Nephron (organoid): ENCODE measurements around the gene RET.

Source experiments
- H3K27ac Mint-ChIP-seq, 3 experiments: 2 replicates each; pipeline ENCODE4 v1.8.0; 2020; ENCODE audit warnings: mixed read lengths in 3 of 3, mild to moderate bottlenecking in 2 of 3, moderate library complexity in 1 of 3
- H3K27me3 Mint-ChIP-seq: 2 replicates; pipeline ENCODE4 v1.8.0; 2021; ENCODE audit warnings: low read depth, mild to moderate bottlenecking, moderate library complexity, mixed read lengths
- H3K36me3 Mint-ChIP-seq: 2 replicates; pipeline ENCODE4 v1.8.0; 2020; ENCODE audit warnings: low read depth, mixed read lengths
- H3K4me1 Mint-ChIP-seq: 2 replicates; pipeline ENCODE4 v1.8.0; 2020; ENCODE audit warnings: mixed read lengths
- H3K4me3 Mint-ChIP-seq, 3 experiments: 2 replicates each; pipeline ENCODE4 v1.8.0; 2020; ENCODE audit warnings: mild to moderate bottlenecking in 3 of 3, mixed read lengths in 3 of 3, moderate library complexity in 2 of 3
- H3K9me3 Mint-ChIP-seq: 2 replicates; pipeline ENCODE4 v1.8.0; 2020; ENCODE audit warnings: mixed read lengths
- TF ChIP-seq, protein P1 (sequence below), 3 experiments: fragments of 200-600 bp; sonication (generic); IDR thresholded peaks; one replicate each; pipeline ENCODE4 v1.5.0; 2021; ENCODE audit warnings: antibody characterized with exemption in 3 of 3; ENCODE audit not compliant: unreplicated experiment in 3 of 3

The RET gene

DNA sequence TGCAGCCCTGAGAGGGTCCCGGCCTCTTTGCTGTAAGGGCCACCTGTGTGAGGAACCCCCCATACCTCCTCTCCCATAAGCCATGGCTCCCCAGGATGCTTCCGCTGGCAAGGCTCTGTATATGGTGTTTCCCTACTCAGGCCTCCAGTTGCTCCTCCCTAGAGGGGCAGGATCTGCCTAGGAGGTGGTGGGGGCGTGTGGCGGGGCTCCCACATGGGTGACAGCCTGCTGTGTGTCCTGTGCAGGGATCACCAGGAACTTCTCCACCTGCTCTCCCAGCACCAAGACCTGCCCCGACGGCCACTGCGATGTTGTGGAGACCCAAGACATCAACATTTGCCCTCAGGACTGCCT, 35.7 kb downstream of the RET start:
- no peak overlapping the region for H3K4me3 Mint-ChIP-seq
- H3K9me3 Mint-ChIP-seq = no peaks in the 10 kb centered on the region
- no peaks in the 10 kb centered on the region for H3K27me3 Mint-ChIP-seq
- TF ChIP-seq, protein P1, sequence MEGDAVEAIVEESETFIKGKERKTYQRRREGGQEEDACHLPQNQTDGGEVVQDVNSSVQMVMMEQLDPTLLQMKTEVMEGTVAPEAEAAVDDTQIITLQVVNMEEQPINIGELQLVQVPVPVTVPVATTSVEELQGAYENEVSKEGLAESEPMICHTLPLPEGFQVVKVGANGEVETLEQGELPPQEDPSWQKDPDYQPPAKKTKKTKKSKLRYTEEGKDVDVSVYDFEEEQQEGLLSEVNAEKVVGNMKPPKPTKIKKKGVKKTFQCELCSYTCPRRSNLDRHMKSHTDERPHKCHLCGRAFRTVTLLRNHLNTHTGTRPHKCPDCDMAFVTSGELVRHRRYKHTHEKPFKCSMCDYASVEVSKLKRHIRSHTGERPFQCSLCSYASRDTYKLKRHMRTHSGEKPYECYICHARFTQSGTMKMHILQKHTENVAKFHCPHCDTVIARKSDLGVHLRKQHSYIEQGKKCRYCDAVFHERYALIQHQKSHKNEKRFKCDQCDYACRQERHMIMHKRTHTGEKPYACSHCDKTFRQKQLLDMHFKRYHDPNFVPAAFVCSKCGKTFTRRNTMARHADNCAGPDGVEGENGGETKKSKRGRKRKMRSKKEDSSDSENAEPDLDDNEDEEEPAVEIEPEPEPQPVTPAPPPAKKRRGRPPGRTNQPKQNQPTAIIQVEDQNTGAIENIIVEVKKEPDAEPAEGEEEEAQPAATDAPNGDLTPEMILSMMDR (IDR thresholded peaks at IDR 0.05; ENCODE audit: unreplicated experiment in 3 of 3) = no peak
- peaks cover 7% of the 10 kb centered on the region for H3K4me1 Mint-ChIP-seq
- no peak overlapping the region for H3K27ac Mint-ChIP-seq
- no peaks in the 10 kb centered on the region for H3K36me3 Mint-ChIP-seq

DNA sequence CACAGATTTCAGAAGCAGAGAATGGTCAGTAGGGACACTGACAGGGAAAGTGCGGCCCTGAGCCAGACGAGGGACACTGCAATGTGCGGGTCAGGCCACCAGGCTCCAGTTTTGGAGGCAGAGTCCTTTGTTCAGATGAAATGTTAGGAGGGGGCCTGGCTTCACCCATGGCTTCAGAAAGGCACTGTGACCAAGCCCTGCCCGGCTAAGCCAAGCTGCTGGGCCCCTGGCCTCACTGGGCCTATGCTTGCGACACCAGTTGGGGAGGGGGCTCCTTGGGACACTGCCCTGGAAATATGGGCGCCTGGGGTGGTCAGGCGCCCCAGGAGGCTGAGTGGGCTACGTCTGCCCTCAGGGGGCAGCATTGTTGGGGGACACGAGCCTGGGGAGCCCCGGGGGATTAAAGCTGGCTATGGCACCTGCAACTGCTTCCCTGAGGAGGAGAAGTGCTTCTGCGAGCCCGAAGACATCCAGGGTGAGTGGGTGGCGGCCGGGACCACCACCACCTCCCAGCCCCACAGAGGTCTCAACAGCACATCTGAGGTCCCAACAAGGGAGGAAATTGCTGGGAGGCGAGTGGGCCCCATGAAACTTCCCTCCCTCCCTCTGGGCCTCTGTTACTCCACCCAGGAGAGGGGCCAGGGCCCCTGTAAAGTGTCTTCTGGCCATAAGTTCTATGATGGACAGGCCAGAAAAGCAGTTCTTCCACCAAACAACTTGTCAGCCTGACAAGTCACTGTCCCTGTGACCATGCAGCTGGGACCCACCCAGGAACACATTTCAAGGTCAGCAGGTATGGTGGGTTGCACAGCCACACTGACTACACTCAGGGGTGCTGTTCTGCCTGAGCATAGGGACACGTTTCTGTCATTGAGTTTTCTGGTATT, 36.6 kb downstream of the RET start:
- Mint-ChIP-seq H3K27ac (no peak overlapping the region), H3K4me3 (no peak overlapping the region), H3K4me1 (peaks cover 7% of the 10 kb centered on the region), H3K27me3 (no peaks in the 10 kb centered on the region), H3K9me3 (no peaks in the 10 kb centered on the region), H3K36me3 (no peaks in the 10 kb centered on the region)
- TF ChIP-seq, protein P1 (IDR thresholded peaks at IDR 0.05; ENCODE audit: unreplicated experiment in 3 of 3) = no peak

DNA sequence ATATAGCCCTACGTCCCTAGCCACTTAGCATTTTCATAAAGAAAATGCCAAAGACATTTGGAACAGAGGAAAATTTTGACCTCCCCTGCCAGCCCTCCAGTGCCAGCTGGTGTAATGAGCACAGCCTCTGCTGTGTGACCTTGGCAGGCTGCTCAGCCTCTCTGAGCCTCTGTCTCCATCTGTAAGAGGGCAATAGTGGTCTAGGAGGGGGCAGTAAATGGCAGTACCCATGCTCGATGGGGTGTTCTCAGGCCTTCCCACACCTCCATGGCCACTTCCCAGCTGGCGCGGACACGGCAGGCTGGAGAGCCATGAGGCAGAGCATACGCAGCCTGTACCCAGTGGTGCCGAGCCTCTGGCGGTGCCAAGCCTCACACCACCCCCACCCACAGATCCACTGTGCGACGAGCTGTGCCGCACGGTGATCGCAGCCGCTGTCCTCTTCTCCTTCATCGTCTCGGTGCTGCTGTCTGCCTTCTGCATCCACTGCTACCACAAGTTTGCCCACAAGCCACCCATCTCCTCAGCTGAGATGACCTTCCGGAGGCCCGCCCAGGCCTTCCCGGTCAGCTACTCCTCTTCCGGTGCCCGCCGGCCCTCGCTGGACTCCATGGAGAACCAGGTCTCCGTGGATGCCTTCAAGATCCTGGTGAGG, 37.3 kb downstream of the RET start:
- Mint-ChIP-seq H3K27ac (no peak overlapping the region), H3K27me3 (no peaks in the 10 kb centered on the region)
- TF ChIP-seq, protein P1 (IDR thresholded peaks at IDR 0.05; ENCODE audit: unreplicated experiment in 3 of 3) = no peak

DNA sequence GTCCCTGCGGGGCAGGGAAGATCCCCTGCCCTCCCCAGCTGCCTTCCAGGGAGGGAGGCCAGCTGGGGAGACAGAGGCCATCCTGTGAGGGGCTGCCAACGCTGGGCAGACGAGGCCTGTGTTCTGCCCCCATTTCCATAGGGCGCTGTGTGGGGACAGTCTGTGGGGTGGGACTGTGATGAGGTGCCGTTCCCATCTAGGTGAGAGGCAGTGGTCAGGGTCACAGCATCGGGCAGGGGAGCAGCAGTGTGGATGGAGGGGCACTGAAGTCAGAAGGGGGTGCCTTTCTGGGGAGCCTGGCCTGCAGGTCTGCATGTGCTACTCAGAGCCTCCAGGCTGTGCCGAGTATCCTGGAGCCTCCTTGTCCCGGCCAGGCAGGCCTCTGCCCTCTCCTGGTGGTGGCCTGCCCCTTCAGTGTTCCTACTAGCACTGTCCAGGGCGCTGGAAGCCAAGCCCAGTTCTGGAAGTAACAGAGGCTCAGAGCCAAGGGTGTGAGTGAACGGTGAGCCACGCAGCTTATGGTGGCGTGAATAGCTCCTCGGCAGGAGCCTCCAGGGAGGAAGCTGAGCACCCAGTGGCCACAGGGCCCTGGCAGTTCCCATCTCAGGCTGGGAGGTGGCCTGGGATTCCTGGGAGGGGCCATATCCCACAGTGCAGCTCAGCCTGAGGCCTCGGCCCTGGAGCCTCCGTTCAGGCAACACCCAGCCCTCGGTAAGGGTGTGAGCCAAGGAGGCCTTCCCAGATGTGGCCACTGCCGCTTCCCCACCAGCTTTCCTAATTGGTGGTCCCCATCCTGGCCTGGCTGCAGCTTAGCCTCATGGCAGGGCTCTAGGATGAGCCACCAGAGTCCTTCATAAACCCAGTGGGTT, 38.1 kb downstream of the RET start:
- Mint-ChIP-seq H3K36me3 (no peaks in the 10 kb centered on the region), H3K27ac (no peak overlapping the region), H3K9me3 (no peaks in the 10 kb centered on the region), H3K4me1 (peaks cover 7% of the 10 kb centered on the region), H3K27me3 (peaks cover 2% of the 10 kb centered on the region), H3K4me3 (no peak overlapping the region)
- TF ChIP-seq, protein P1 (IDR thresholded peaks at IDR 0.05; ENCODE audit: unreplicated experiment in 3 of 3) = no peak

More for the DNA sequence above, 37.3 kb downstream of the RET start:
- Mint-ChIP-seq H3K36me3 (no peaks in the 10 kb centered on the region), H3K4me3 (no peak overlapping the region), H3K9me3 (no peaks in the 10 kb centered on the region), H3K4me1 (peaks cover 7% of the 10 kb centered on the region)

DNA sequence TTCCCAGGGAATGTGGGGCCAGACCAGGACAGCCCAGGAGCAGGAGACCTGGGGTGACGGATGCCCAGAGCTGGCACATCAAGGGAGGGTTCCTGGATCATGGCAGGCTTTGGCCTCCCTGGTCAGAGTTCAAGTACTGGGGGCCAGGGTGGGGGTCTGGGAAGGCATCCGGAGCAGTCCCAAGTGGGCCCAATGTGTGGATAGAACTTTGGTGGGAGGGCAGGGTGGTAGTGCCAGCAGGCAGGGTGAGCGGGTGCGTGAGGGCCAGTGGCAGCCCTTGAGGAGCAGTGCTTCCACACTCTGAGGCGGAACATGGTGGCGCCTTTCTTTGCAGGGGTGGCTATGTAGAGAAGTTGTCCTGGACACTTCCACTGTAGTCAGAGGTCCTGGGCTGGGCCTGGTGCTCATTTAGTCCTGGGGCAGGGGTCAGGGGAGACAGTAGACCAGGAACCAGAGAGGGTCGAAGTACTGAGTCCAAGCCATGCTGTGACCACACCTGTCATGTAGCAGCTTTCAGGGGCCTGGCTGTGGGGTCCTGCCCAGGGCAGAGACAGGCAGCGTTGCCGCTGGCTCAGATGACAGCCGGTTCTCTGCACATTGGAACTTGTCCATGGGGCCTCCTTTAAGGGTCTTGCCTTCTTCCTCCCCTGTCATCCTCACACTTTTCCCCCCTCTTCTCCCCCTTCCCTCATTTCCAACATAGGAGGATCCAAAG, 39.2 kb downstream of the RET start:
- Mint-ChIP-seq H3K27ac (no peak overlapping the region), H3K9me3 (no peaks in the 10 kb centered on the region), H3K36me3 (no peaks in the 10 kb centered on the region), H3K27me3 (peaks cover 7% of the 10 kb centered on the region), H3K4me1 (peaks cover 6% of the 10 kb centered on the region), H3K4me3 (no peak overlapping the region)
- TF ChIP-seq, protein P1 (IDR thresholded peaks at IDR 0.05; ENCODE audit: unreplicated experiment in 3 of 3) = no peak
